ENCODE results near the gene FXN.

DNA sequence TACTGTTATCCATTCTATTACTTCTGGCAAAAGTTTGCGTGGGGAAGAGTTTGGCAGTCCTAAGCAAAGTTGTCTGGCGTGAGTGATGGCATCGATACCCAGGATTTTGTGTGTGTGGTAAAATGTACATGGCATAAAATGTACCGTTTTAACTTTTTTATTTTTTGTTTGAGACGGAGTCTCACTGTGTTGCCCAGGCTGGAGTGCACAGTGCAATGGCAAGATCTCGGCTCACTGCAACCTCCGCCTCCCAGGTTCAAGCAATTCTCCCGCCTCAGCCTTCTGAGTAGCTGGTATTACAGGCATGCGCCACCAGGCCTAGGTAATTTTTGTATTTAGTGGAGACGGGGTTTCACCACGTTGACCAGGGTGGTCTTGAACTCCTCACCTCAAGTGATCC, 83.1 kb downstream of the FXN start:
- TF ChIP-seq EZH2 (IDR thresholded peaks at IDR 0.05; ENCODE audit: borderline replicate concordance) (no peak), EZH2phosphoT487 (IDR thresholded peaks at IDR 0.05; ENCODE audit: low read depth, severe bottlenecking, unreplicated experiment) (no peak)
- TF ChIP-seq, protein P1, sequence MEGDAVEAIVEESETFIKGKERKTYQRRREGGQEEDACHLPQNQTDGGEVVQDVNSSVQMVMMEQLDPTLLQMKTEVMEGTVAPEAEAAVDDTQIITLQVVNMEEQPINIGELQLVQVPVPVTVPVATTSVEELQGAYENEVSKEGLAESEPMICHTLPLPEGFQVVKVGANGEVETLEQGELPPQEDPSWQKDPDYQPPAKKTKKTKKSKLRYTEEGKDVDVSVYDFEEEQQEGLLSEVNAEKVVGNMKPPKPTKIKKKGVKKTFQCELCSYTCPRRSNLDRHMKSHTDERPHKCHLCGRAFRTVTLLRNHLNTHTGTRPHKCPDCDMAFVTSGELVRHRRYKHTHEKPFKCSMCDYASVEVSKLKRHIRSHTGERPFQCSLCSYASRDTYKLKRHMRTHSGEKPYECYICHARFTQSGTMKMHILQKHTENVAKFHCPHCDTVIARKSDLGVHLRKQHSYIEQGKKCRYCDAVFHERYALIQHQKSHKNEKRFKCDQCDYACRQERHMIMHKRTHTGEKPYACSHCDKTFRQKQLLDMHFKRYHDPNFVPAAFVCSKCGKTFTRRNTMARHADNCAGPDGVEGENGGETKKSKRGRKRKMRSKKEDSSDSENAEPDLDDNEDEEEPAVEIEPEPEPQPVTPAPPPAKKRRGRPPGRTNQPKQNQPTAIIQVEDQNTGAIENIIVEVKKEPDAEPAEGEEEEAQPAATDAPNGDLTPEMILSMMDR (IDR thresholded peaks at IDR 0.05; ENCODE audit: poor library complexity), result no peak

Data from hepatocyte (in vitro differentiated cells).